ENCODE results near the gene USP25. TPM values are rescaled to one million over a fixed set of nuclear protein-coding genes. Genes with fewer than 3 reads are reported as not detected.
A peak's percentile ranks its signal among the peaks of the same experiment; 100 is the strongest.

USP25 gene
- total RNA-seq, 1 donor from 2014 or later = 27.2 TPM

DNA sequence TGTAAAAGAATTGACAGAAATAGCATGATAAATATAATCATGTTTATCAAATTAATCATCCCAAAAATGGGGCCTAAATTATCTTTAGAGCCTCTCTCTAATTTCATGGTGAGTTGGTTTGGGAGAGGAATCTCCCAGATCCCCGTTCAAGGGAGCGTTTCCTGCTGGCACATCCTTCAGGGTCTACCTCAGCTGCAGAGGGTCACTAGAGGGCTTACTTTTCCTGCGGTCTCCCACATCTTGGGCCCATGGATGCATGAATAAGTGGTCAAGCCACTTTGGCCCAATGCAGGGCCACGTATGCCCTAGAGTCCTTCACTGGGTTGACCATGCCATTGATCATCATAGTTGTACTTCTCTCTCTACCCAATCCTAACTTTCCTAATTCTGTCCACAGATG lies 164.1 kb downstream of the USP25 start:
- Mint-ChIP-seq H3K27me3 (ENCODE audit: low read depth) (no peaks in the 10 kb centered on the region), H3K4me3 (no peak overlapping the region), H3K4me1 (no peaks in the 10 kb centered on the region), H3K36me3 (ENCODE audit: low read depth) (peaks cover 6% of the 10 kb centered on the region), H3K9me3 (peaks cover 5% of the 10 kb centered on the region), H3K27ac (ENCODE audit: unreplicated experiment) (no peak overlapping the region)
- DNase-seq (ENCODE audit: low read depth, low spot score) = no peak
- TF ChIP-seq, protein P1, sequence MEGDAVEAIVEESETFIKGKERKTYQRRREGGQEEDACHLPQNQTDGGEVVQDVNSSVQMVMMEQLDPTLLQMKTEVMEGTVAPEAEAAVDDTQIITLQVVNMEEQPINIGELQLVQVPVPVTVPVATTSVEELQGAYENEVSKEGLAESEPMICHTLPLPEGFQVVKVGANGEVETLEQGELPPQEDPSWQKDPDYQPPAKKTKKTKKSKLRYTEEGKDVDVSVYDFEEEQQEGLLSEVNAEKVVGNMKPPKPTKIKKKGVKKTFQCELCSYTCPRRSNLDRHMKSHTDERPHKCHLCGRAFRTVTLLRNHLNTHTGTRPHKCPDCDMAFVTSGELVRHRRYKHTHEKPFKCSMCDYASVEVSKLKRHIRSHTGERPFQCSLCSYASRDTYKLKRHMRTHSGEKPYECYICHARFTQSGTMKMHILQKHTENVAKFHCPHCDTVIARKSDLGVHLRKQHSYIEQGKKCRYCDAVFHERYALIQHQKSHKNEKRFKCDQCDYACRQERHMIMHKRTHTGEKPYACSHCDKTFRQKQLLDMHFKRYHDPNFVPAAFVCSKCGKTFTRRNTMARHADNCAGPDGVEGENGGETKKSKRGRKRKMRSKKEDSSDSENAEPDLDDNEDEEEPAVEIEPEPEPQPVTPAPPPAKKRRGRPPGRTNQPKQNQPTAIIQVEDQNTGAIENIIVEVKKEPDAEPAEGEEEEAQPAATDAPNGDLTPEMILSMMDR (conservative IDR thresholded peaks at IDR 0.05) = no peak

DNA sequence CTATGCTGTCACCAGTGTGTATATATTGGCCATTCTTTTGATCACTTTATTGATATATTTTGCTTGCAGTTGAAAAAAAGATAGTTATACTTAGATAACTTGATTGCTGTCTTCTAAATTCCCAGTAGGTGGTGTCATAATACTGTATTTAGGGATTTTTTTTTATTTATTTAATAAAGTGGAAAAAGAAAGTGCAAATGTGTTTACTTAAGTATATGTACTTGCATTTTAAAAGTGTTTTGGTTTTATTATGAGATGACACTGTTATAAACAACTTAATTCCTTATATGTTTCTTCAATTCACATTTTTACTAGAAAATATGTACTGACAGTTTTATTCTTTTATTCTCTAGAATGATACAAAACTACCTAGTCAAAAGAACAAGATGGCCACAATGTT lies 164.8 kb downstream of the USP25 start:
- H3K27me3 Mint-ChIP-seq (ENCODE audit: low read depth) = no peaks in the 10 kb centered on the region
- H3K36me3 Mint-ChIP-seq (ENCODE audit: low read depth) = peaks cover 10% of the 10 kb centered on the region
- TF ChIP-seq, protein P1 (conservative IDR thresholded peaks at IDR 0.05) = peak; percentile 71
- H3K4me3 Mint-ChIP-seq = no peak overlapping the region
- peaks cover 9% of the 10 kb centered on the region for H3K9me3 Mint-ChIP-seq
- no peak overlapping the region for H3K27ac Mint-ChIP-seq (ENCODE audit: unreplicated experiment)
- no peaks in the 10 kb centered on the region for H3K4me1 Mint-ChIP-seq
- no peak for DNase-seq (ENCODE audit: low read depth, low spot score)

DNA sequence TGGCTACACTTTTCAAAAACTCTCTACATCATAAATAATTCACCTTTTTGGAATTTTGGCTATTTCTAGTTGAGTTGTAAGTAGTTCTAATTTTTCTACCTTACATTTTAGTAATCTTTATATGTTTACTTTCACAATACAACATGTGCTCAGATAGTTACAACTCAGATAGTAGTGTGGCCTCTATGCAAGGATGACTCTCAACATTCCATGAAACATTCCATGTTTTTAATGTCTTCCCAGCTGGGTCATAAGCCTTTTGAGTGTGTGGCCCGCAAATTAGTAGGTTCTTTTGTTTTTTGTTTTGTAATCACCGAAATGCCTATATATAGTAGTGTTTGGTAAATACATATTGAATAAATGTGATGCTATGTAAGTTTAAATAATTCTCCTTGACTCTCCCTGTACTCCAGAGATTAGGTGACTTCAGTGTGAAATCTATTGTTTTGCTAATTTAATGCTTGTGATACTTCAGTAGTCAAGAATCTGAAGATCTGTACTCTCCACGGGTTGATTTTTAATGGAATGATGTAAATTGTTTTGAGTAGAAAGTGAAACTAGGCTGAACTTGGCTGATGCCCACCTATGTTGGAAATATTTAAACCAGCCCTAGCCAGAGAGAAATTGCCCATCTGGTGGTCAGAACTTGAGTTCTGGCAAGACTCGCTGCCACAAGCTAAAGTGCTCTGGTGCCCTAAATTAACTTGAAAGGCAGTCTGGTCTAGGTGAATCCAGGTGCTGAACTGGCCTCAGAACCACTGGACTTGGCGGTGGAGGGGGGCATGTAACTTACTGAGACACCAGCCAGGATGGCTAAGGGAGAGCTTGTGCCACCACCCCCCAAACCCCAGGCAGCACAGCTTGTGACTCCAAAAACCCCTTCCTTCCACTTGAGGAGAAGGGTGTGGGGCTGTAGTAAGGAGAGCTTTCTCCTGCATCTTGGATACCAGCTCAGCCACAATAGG lies 165.6 kb downstream of the USP25 start:
- Mint-ChIP-seq H3K4me1 (no peaks in the 10 kb centered on the region), H3K27me3 (ENCODE audit: low read depth) (no peaks in the 10 kb centered on the region), H3K9me3 (peaks cover 11% of the 10 kb centered on the region), H3K27ac (ENCODE audit: unreplicated experiment) (no peak overlapping the region), H3K36me3 (ENCODE audit: low read depth) (peaks cover 11% of the 10 kb centered on the region), H3K4me3 (no peak overlapping the region)
- TF ChIP-seq, protein P1 (conservative IDR thresholded peaks at IDR 0.05) = no peak
- DNase-seq (ENCODE audit: low read depth, low spot score) = no peak

DNA sequence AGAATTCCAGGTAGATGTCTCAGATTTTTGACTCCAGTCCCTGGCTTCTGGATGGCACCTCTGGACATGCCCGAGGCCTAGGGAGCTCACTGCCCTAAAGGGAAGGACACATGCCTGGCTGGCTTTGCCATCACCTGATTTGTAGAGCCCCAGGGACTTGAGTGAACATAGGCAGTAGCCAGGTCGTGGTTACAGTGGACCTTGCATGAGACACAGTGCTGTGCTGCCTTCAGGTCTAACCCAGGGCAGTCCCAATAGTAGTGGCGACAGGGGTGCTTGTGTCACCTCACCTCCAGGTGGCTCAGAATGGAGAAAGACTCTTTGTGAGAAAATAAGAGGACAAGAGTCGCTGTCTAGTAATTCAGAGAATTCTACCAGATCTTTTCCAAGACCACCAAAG lies 166.7 kb downstream of the USP25 start:
- DNase-seq (ENCODE audit: low read depth, low spot score) = no peak
- Mint-ChIP-seq H3K27ac (ENCODE audit: unreplicated experiment) (no peak overlapping the region), H3K4me1 (no peaks in the 10 kb centered on the region), H3K36me3 (ENCODE audit: low read depth) (peaks cover 15% of the 10 kb centered on the region), H3K27me3 (ENCODE audit: low read depth) (no peaks in the 10 kb centered on the region), H3K9me3 (peaks cover 12% of the 10 kb centered on the region), H3K4me3 (no peak overlapping the region)
- TF ChIP-seq, protein P1 (conservative IDR thresholded peaks at IDR 0.05) = no peak

DNA sequence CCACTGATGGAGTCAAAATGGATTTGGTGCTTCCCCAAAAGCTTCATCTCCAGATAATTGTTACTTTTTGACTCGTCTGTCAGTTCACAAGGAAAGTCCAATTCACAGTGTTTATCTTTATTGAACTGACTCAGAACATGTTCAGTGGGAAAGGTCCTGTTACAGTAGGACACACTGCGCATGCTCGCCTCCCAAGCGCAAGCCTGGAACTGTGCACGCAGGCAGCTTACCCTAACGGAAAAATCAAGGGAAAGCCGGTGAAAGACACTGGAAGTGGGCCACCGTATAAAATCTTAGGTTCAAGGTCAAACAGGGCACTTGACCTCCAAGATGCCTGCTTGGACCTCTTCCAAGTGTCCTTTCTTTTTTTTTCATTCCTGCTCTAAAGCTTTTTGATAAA lies 174.6 kb downstream of the USP25 start:
- no peaks in the 10 kb centered on the region for H3K27me3 Mint-ChIP-seq (ENCODE audit: low read depth)

More for the DNA sequence above, 174.6 kb downstream of the USP25 start:
- DNase-seq (ENCODE audit: low read depth, low spot score) = no peak
- Mint-ChIP-seq H3K36me3 (ENCODE audit: low read depth) (peaks cover 16% of the 10 kb centered on the region), H3K4me3 (no peak overlapping the region), H3K9me3 (peaks cover 16% of the 10 kb centered on the region), H3K4me1 (no peaks in the 10 kb centered on the region), H3K27ac (ENCODE audit: unreplicated experiment) (no peak overlapping the region)
- TF ChIP-seq, protein P1 (conservative IDR thresholded peaks at IDR 0.05) = no peak
